ENCODE data around the gene NINJ1.

GRCh38 chr9:93119953-93120845 lies 13.9 kb downstream of the NINJ1 start:
- TF ChIP-seq POLR2A (IDR thresholded peaks at IDR 0.05; ENCODE audit: low read length): no peak
- TF ChIP-seq GATA1 (IDR thresholded peaks at IDR 0.05; ENCODE audit: low read depth, low read length): no peak
